A673 (cell line): ENCODE measurements around the gene CLVS2.

Experiments
- EZH2 ChIP-seq: fragments of 200-600 bp; sonication (generic); IDR thresholded peaks from 2 replicates; pipeline ENCODE4 v1.6.1; 2017; ENCODE audit warnings: borderline replicate concordance, low read depth, mild to moderate bottlenecking, mixed read lengths, antibody characterized with exemption, low read length; ENCODE audit not compliant: poor library complexity, severe bottlenecking
- TF ChIP-seq, protein P1 (sequence below): fragments of 300-800, 200-600 bp; sonication (generic); conservative IDR thresholded peaks from 2 replicates; pipeline ENCODE4 v1.5.1; 2017; ENCODE audit warnings: low read depth, mild to moderate bottlenecking, antibody characterized with exemption, low read length, moderate library complexity, mixed read lengths

GRCh38 chr6:123105561-123105960 lies 109.5 kb downstream of the CLVS2 start:
- TF ChIP-seq, protein P1, sequence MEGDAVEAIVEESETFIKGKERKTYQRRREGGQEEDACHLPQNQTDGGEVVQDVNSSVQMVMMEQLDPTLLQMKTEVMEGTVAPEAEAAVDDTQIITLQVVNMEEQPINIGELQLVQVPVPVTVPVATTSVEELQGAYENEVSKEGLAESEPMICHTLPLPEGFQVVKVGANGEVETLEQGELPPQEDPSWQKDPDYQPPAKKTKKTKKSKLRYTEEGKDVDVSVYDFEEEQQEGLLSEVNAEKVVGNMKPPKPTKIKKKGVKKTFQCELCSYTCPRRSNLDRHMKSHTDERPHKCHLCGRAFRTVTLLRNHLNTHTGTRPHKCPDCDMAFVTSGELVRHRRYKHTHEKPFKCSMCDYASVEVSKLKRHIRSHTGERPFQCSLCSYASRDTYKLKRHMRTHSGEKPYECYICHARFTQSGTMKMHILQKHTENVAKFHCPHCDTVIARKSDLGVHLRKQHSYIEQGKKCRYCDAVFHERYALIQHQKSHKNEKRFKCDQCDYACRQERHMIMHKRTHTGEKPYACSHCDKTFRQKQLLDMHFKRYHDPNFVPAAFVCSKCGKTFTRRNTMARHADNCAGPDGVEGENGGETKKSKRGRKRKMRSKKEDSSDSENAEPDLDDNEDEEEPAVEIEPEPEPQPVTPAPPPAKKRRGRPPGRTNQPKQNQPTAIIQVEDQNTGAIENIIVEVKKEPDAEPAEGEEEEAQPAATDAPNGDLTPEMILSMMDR: no peak
- no peak for TF ChIP-seq EZH2
